Fibroblast of skin of scalp (primary cell): ENCODE results near the gene AVPR2.

Experiments used
- DNase-seq: peaks from one replicate; pipeline ENCODE4 v3.0.0-alpha.2; 2013

AVPR2 gene

GRCh38 chrX:153885968-153886903, 18.2 kb upstream of the AVPR2 start, which contains the start of gene L1CAM:
TSS of gene L1CAM (minus strand) at chrX:153886173. CDS start at chrX:153875836, 10,337 bp downstream.
- no peak for DNase-seq

- DNase-seq = no peak
These were observed 17.6 kb upstream of the AVPR2 start for GRCh38 chrX:153886915-153887314.

- no peak for DNase-seq
These were observed 17.1 kb upstream of the AVPR2 start for GRCh38 chrX:153887385-153887784.

GRCh38 chrX:153888344-153888743, 16.1 kb upstream of the AVPR2 start:
- DNase-seq = no peak

- no peak for DNase-seq
These were observed 15.3 kb upstream of the AVPR2 start for GRCh38 chrX:153889123-153889522.

GRCh38 chrX:153897899-153898298, 6.6 kb upstream of the AVPR2 start:
- DNase-seq = no peak

GRCh38 chrX:153900831-153901752, 3.4 kb upstream of the AVPR2 start:
- peak; percentile 87 for DNase-seq

GRCh38 chrX:153901753-153902140, 2.7 kb upstream of the AVPR2 start:
- no peak for DNase-seq

GRCh38 chrX:153902385-153902784, 2.1 kb upstream of the AVPR2 start:
- no peak for DNase-seq

- no peak for DNase-seq
These were observed 1.1 kb upstream of the AVPR2 start for GRCh38 chrX:153903238-153903980.

- DNase-seq = no peak
These were observed 1.1 kb downstream of the AVPR2 start for GRCh38 chrX:153905481-153906095.

GRCh38 chrX:153906126-153906917, 1.8 kb downstream of the AVPR2 start:
- no peak for DNase-seq

GRCh38 chrX:153907456-153907855, 3.0 kb downstream of the AVPR2 start:
- no peak for DNase-seq

- no peak for DNase-seq
These were observed 3.9 kb downstream of the AVPR2 start for GRCh38 chrX:153908219-153908860.

- no peak for DNase-seq
These were observed 4.8 kb downstream of the AVPR2 start for GRCh38 chrX:153909024-153909979.

- DNase-seq = no peak
These were observed 5.5 kb downstream of the AVPR2 start for GRCh38 chrX:153909980-153910360.

- no peak for DNase-seq
These were observed 6.0 kb downstream of the AVPR2 start for GRCh38 chrX:153910446-153910845.

- no peak for DNase-seq
These were observed 7.3 kb downstream of the AVPR2 start for GRCh38 chrX:153911798-153912197.

- DNase-seq = no peak
These were observed 8.7 kb downstream of the AVPR2 start for GRCh38 chrX:153913211-153913610.
